Measurements from ENCODE around the gene IL24.

Gene IL24

GRCh38 chr1:206915030-206915735, 17.9 kb downstream of the IL24 start:
- Histone ChIP-seq H3K4me1 (ENCODE audit: control insufficient read depth in 2 of 2, insufficient read depth in 1 of 2, low read depth in 1 of 2, low read length in 2 of 2) (no peaks in the 10 kb centered on the region), H3K18ac (ENCODE audit: low read length) (no peak overlapping the region), H2AK5ac (ENCODE audit: low read depth, low read length) (no peak overlapping the region), H2AFZ (ENCODE audit: low read length) (no peak overlapping the region), H2BK12ac (ENCODE audit: low read length) (no peak overlapping the region), H3K27ac (replicated peaks; ENCODE audit: low read length) (no peak overlapping the region), H4K91ac (ENCODE audit: low read depth, low read length, poor library complexity) (no peak overlapping the region), H3K79me1 (ENCODE audit: low read depth, low read length) (no peaks in the 10 kb centered on the region), H3K36me3 (replicated peaks in 1 of 2; ENCODE audit: control insufficient read depth in 2 of 2, insufficient read depth in 2 of 2, low read length in 2 of 2) (no peaks in the 10 kb centered on the region), H4K8ac (ENCODE audit: low read depth, low read length) (no peak overlapping the region), H3K23ac (ENCODE audit: low read depth, low read length, poor library complexity) (no peak overlapping the region), H3K9ac (ENCODE audit: low read depth, low read length, poor library complexity) (no peak overlapping the region), H3K4me2 (ENCODE audit: insufficient read depth, low read length, poor library complexity, severe bottlenecking) (no peak overlapping the region), H3K14ac (ENCODE audit: low read length) (no peak overlapping the region), H3K4ac (ENCODE audit: low read length) (no peak overlapping the region), H2BK15ac (ENCODE audit: low read length) (no peak overlapping the region), H2BK5ac (ENCODE audit: low read length) (no peak overlapping the region), H3K4me3 (ENCODE audit: low read length in 2 of 2) (no peak overlapping the region), H3K27me3 (ENCODE audit: control insufficient read depth in 3 of 3, insufficient read depth in 3 of 3, low read depth in 1 of 3, low read length in 3 of 3) (peaks cover 0 to 22% (median 11%) of the 10 kb centered on the region in 3 experiments), H2BK120ac (ENCODE audit: low read depth, low read length) (no peak overlapping the region), H3K9me3 (replicated peaks in 1 of 2; ENCODE audit: control insufficient read depth in 2 of 2, insufficient read depth in 1 of 2, low read depth in 1 of 2, low read length in 2 of 2) (no peaks in the 10 kb centered on the region)
- no peak for DNase-seq (ENCODE audit: low spot score)
- no CpG with 5 or more reads among the region's 15 CpGs for WGBS, 2 donors (ENCODE audit: extremely low coverage in 2 of 2, insufficient read length in 2 of 2, insufficient replicate concordance in 1 of 2)

DNA sequence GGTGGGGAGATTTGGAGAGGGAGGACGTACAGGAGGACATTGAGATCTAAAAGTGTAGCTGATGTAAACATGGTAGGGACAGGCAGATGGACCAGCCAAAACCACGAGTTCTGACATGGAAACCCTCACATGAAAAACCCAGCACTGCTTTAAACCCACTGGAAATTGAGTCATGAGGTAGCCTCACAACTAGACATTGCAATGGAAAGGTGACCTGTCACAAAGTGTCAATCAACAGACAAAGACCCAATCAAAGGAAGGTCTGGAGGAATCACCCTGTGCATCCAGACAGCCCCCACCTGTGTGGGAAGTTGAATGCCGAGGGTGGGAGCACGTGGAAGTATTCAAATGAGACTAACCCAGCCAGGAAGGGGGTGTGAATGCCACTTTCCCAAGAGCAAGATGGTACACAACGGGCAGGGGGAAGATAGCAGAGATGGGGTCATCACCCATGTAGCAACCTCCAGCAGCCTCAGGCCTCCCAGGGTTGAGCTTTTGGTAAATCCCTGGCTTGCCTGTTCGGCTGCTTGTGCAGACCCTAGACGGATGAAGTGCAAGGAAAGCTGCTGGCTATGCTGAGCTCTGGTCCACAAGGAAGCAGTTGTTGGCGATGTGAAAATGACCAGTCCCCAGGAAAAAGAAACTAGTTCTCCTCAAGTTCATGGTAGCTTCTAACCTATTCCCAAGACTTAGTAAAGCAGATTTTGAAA, 18.9 kb downstream of the IL24 start:
- H3K4me2 ChIP-seq (ENCODE audit: insufficient read depth, low read length, poor library complexity, severe bottlenecking) = no peak overlapping the region
- no peak overlapping the region for H4K91ac ChIP-seq (ENCODE audit: low read depth, low read length, poor library complexity)
- H4K8ac ChIP-seq (ENCODE audit: low read depth, low read length) = no peak overlapping the region
- no peak overlapping the region for H3K4ac ChIP-seq (ENCODE audit: low read length)
- H3K14ac ChIP-seq (ENCODE audit: low read length) = no peak overlapping the region
- no peak overlapping the region for H2BK5ac ChIP-seq (ENCODE audit: low read length)
- H3K23ac ChIP-seq (ENCODE audit: low read depth, low read length, poor library complexity) = no peak overlapping the region
- no peaks in the 10 kb centered on the region for H3K79me1 ChIP-seq (ENCODE audit: low read depth, low read length)
- H3K4me3 ChIP-seq (ENCODE audit: low read length in 2 of 2) = no peak overlapping the region
- H2BK120ac ChIP-seq (ENCODE audit: low read depth, low read length) = no peak overlapping the region
- H2AFZ ChIP-seq (ENCODE audit: low read length) = no peak overlapping the region
- no peak overlapping the region for H2BK12ac ChIP-seq (ENCODE audit: low read length)
- H3K36me3 ChIP-seq (replicated peaks in 1 of 2; ENCODE audit: control insufficient read depth in 2 of 2, insufficient read depth in 2 of 2, low read length in 2 of 2) = no peaks in the 10 kb centered on the region
- H2AK5ac ChIP-seq (ENCODE audit: low read depth, low read length) = no peak overlapping the region
- no peak for DNase-seq (ENCODE audit: low spot score)
- no CpG with 5 or more reads among the region's 8 CpGs for WGBS, 2 donors (ENCODE audit: extremely low coverage in 2 of 2, insufficient read length in 2 of 2, insufficient replicate concordance in 1 of 2)
- no peak overlapping the region for H2BK15ac ChIP-seq (ENCODE audit: low read length)
- no peaks in the 10 kb centered on the region for H3K9me3 ChIP-seq (replicated peaks in 1 of 2; ENCODE audit: control insufficient read depth in 2 of 2, insufficient read depth in 1 of 2, low read depth in 1 of 2, low read length in 2 of 2)
- H3K27ac ChIP-seq (replicated peaks; ENCODE audit: low read length) = no peak overlapping the region
- no peaks in the 10 kb centered on the region for H3K4me1 ChIP-seq (ENCODE audit: control insufficient read depth in 2 of 2, insufficient read depth in 1 of 2, low read depth in 1 of 2, low read length in 2 of 2)
- H3K27me3 ChIP-seq (ENCODE audit: control insufficient read depth in 3 of 3, insufficient read depth in 3 of 3, low read depth in 1 of 3, low read length in 3 of 3) = peaks cover 0 to 13% (median 4%) of the 10 kb centered on the region in 3 experiments
- H3K9ac ChIP-seq (ENCODE audit: low read depth, low read length, poor library complexity) = no peak overlapping the region
- H3K18ac ChIP-seq (ENCODE audit: low read length) = no peak overlapping the region

DNA sequence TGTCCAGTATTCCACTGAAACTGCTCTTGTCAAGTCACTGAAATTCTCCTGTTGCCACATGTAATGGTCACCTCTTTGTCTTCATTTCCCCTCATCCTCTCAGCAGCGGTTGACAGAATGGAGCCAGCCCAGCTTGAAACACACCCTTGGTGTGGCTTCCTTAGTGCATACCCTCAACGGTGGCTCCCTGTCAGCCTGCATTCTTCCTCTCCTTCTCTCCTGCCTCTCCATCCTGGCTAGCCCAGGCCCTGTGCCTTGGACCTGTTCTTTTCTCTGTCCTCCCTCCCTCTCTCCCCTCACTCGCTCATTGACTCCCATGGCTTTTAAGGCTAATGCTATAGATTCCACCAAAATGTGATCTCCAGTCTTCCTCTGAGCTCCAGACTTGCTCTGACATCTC, 20.8 kb downstream of the IL24 start:
- no peak overlapping the region for H2AFZ ChIP-seq (ENCODE audit: low read length)
- no peak overlapping the region for H3K4me2 ChIP-seq (ENCODE audit: insufficient read depth, low read length, poor library complexity, severe bottlenecking)
- WGBS, 2 donors (ENCODE audit: extremely low coverage in 2 of 2, insufficient read length in 2 of 2, insufficient replicate concordance in 1 of 2) = no CpG with 5 or more reads among the region's 3 CpGs
- H2BK15ac ChIP-seq (ENCODE audit: low read length) = no peak overlapping the region
- no peaks in the 10 kb centered on the region for H3K79me1 ChIP-seq (ENCODE audit: low read depth, low read length)
- peaks cover 0 to 6% (median 2%) of the 10 kb centered on the region in 3 experiments for H3K27me3 ChIP-seq (ENCODE audit: control insufficient read depth in 3 of 3, insufficient read depth in 3 of 3, low read depth in 1 of 3, low read length in 3 of 3)
- no peak overlapping the region for H2BK12ac ChIP-seq (ENCODE audit: low read length)
- H2AK5ac ChIP-seq (ENCODE audit: low read depth, low read length) = no peak overlapping the region
- no peak overlapping the region for H3K27ac ChIP-seq (replicated peaks; ENCODE audit: low read length)
- no peaks in the 10 kb centered on the region for H3K4me1 ChIP-seq (ENCODE audit: control insufficient read depth in 2 of 2, insufficient read depth in 1 of 2, low read depth in 1 of 2, low read length in 2 of 2)
- H3K36me3 ChIP-seq (replicated peaks in 1 of 2; ENCODE audit: control insufficient read depth in 2 of 2, insufficient read depth in 2 of 2, low read length in 2 of 2) = no peaks in the 10 kb centered on the region
- H4K91ac ChIP-seq (ENCODE audit: low read depth, low read length, poor library complexity) = no peak overlapping the region
- no peak overlapping the region for H3K9ac ChIP-seq (ENCODE audit: low read depth, low read length, poor library complexity)
- H3K14ac ChIP-seq (ENCODE audit: low read length) = no peak overlapping the region
- H2BK5ac ChIP-seq (ENCODE audit: low read length) = no peak overlapping the region
- peak overlapping the region; percentile 7 for H3K18ac ChIP-seq (ENCODE audit: low read length)
- no peak overlapping the region for H3K4me3 ChIP-seq (ENCODE audit: low read length in 2 of 2)
- no peak overlapping the region for H4K8ac ChIP-seq (ENCODE audit: low read depth, low read length)
- H3K4ac ChIP-seq (ENCODE audit: low read length) = no peak overlapping the region
- no peak overlapping the region for H2BK120ac ChIP-seq (ENCODE audit: low read depth, low read length)
- no peak overlapping the region for H3K23ac ChIP-seq (ENCODE audit: low read depth, low read length, poor library complexity)
- no peaks in the 10 kb centered on the region for H3K9me3 ChIP-seq (replicated peaks in 1 of 2; ENCODE audit: control insufficient read depth in 2 of 2, insufficient read depth in 1 of 2, low read depth in 1 of 2, low read length in 2 of 2)
- DNase-seq (ENCODE audit: low spot score) = no peak

- Histone ChIP-seq H2BK12ac (ENCODE audit: low read length) (no peak within 1 kb of the TSS), H3K79me1 (ENCODE audit: low read depth, low read length) (peaks cover 4% of the 10 kb centered on the region), H3K18ac (ENCODE audit: low read length) (peak within 1 kb of the TSS; percentile 4), H3K36me3 (replicated peaks in 1 of 2; ENCODE audit: control insufficient read depth in 2 of 2, insufficient read depth in 2 of 2, low read length in 2 of 2) (peaks cover 0 to 4% of the 10 kb centered on the region in 2 donors), H3K23ac (ENCODE audit: low read depth, low read length, poor library complexity) (no peak within 1 kb of the TSS), H3K9me3 (replicated peaks in 1 of 2; ENCODE audit: control insufficient read depth in 2 of 2, insufficient read depth in 1 of 2, low read depth in 1 of 2, low read length in 2 of 2) (no peaks in the 10 kb centered on the region), H4K8ac (ENCODE audit: low read depth, low read length) (no peak within 1 kb of the TSS), H2BK120ac (ENCODE audit: low read depth, low read length) (no peak within 1 kb of the TSS), H3K27me3 (ENCODE audit: control insufficient read depth in 3 of 3, insufficient read depth in 3 of 3, low read depth in 1 of 3, low read length in 3 of 3) (peaks cover 0 to 4% (median 0%) of the 10 kb centered on the region in 3 experiments), H3K4ac (ENCODE audit: low read length) (no peak within 1 kb of the TSS), H3K4me1 (ENCODE audit: control insufficient read depth in 2 of 2, insufficient read depth in 1 of 2, low read depth in 1 of 2, low read length in 2 of 2) (peaks cover 0 to 5% of the 10 kb centered on the region in 2 donors), H2BK15ac (ENCODE audit: low read length) (no peak within 1 kb of the TSS), H2AK5ac (ENCODE audit: low read depth, low read length) (no peak within 1 kb of the TSS), H3K4me2 (ENCODE audit: insufficient read depth, low read length, poor library complexity, severe bottlenecking) (no peak within 1 kb of the TSS), H4K91ac (ENCODE audit: low read depth, low read length, poor library complexity) (no peak within 1 kb of the TSS), H3K4me3 (ENCODE audit: low read length in 2 of 2) (no peak within 1 kb of the TSS), H2AFZ (ENCODE audit: low read length) (no peak within 1 kb of the TSS), H3K9ac (ENCODE audit: low read depth, low read length, poor library complexity) (no peak within 1 kb of the TSS), H3K27ac (replicated peaks; ENCODE audit: low read length) (no peak within 1 kb of the TSS), H3K14ac (ENCODE audit: low read length) (no peak within 1 kb of the TSS), H2BK5ac (ENCODE audit: low read length) (no peak within 1 kb of the TSS)
- DNase-seq (ENCODE audit: low spot score) = no peak
- no CpG with 5 or more reads among the region's 7 CpGs for WGBS, 2 donors (ENCODE audit: extremely low coverage in 2 of 2, insufficient read length in 2 of 2, insufficient replicate concordance in 1 of 2)
Measured at GRCh38 chr1:206921772-206922265, 24.6 kb downstream of the IL24 start, which contains the start of gene FCMR. Gene FCMR, minus strand, starts transcription at chr1:206921941. Its CDS starts 87 bp downstream, at chr1:206921854.

Measured in neuronal stem cell (in vitro differentiated cells).